ENCODE data around the gene PRDM8.

PRDM8 gene

GRCh38 chr4:80196259-80196921 lies 913 bp upstream of the PRDM8 start (continued):
- TF ChIP-seq ZNF302 (tag by site-specific recombination; IDR thresholded peaks at IDR 0.05; ENCODE audit: low read depth) (no peak), ZNF530 (tag by site-specific recombination; IDR thresholded peaks at IDR 0.05; ENCODE audit: low read depth) (no peak), PRDM1 (tag by site-specific recombination; IDR thresholded peaks at IDR 0.05) (no peak), REPIN1 (tag by site-specific recombination; IDR thresholded peaks at IDR 0.05; ENCODE audit: low read depth) (no peak), SETDB1 (IDR thresholded peaks at IDR 0.05; ENCODE audit: insufficient read length, low read length) (no peak), ZNF692 (tag by site-specific recombination; IDR thresholded peaks at IDR 0.05) (no peak), PRDM6 (tag by site-specific recombination; IDR thresholded peaks at IDR 0.05) (no peak), EGR2 (tag by site-specific recombination; IDR thresholded peaks at IDR 0.05; ENCODE audit: low read depth) (peak; percentile 73), ZNF354C (tag by site-specific recombination; IDR thresholded peaks at IDR 0.05; ENCODE audit: borderline replicate concordance, low read depth) (no peak), ZNF138 (tag by site-specific recombination; IDR thresholded peaks at IDR 0.05; ENCODE audit: borderline replicate concordance) (no peak), ZNF2 (tag by site-specific recombination; IDR thresholded peaks at IDR 0.05) (no peak; the same call in 1 of the 2 replicates), ZBTB1 (tag by site-specific recombination; IDR thresholded peaks at IDR 0.05) (no peak), ZNF221 (tag by site-specific recombination; IDR thresholded peaks at IDR 0.05; ENCODE audit: borderline replicate concordance) (no peak), ZBTB44 (tag by site-specific recombination; IDR thresholded peaks at IDR 0.05) (0 out of 2 replicates have a peak, but pooled peaks have one; percentile 30), CTCF (tag by site-specific recombination; IDR thresholded peaks at IDR 0.05) (0 out of 2 replicates have a peak, but pooled peaks have one; percentile 13), ZNF48 (tag by site-specific recombination; IDR thresholded peaks at IDR 0.05) (no peak), ZBTB6 (tag by site-specific recombination; IDR thresholded peaks at IDR 0.05) (no peak), ZBTB21 (tag by site-specific recombination; IDR thresholded peaks at IDR 0.05) (no peak), ZNF639 (tag by site-specific recombination; IDR thresholded peaks at IDR 0.05) (no peak), SCRT1 (tag by site-specific recombination; IDR thresholded peaks at IDR 0.05; ENCODE audit: borderline replicate concordance) (no peak), ZNF544 (tag by site-specific recombination; IDR thresholded peaks at IDR 0.05) (no peak), ZBTB10 (tag by site-specific recombination; IDR thresholded peaks at IDR 0.05) (no peak), KLF17 (tag by site-specific recombination; IDR thresholded peaks at IDR 0.05) (no peak), ZNF140 (tag by site-specific recombination; IDR thresholded peaks at IDR 0.05) (no peak), ELK4 (IDR thresholded peaks at IDR 0.05; ENCODE audit: borderline replicate concordance, low read depth, low read length) (no peak)
